ENCODE measurements around the gene GPR37. TPM values are rescaled to one million over a fixed set of nuclear protein-coding genes. Genes with fewer than 3 reads are reported as not detected.
A peak's percentile ranks its signal among the peaks of the same experiment; 100 is the strongest.

GPR37 gene
- total and polyA plus RNA-seq, 2 donors (not counting 3 experiments of a cell fraction or from before 2014, with no cell fraction given) = 0.92 to 2.1 TPM

DNA sequence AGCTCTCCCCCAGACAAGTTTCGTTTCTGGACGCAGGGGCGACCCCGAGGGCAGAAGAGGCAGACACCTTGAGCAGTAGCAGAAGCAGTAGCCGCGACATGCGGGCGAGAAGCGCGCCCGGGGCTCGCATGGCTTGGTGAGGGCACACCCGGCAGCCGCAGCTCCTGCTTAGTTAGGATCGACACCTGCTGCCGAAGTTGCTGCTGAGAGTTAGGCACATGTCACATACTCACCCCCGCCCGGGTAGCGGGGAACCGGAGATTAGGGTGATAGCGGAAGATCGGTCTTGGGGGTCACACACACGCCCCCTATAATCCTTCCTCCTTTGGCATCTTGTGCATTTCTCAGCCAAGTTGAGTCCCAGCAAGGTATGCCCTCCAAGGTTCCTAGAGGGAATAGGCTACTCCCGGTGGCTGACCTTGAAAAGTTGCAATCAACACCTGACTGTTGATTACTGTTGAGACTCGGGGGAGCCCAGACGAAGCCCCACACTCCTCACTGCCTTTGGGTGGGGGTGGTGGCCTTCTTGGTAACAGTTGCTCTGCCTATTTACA lies 668 bp downstream of the GPR37 start:
- H3K36me3 ChIP-seq (ENCODE audit: control insufficient read depth in 2 of 2, extremely low read depth in 1 of 2, insufficient read depth in 2 of 2, low read length in 2 of 2) = no peaks in the 10 kb centered on the region
- no peak overlapping the region for H3K27ac ChIP-seq (ENCODE audit: insufficient read depth, low read depth, low read length)
- H3K4me3 ChIP-seq (replicated peaks in 1 of 3; ENCODE audit: insufficient read depth in 1 of 3, low read depth in 1 of 3, low read length in 3 of 3) = peak overlapping the region; percentile 24 to 52 (median 48)
- H3K9me1 ChIP-seq (replicated peaks; ENCODE audit: control insufficient read depth, extremely low read depth, insufficient read depth, low read length) = no peaks in the 10 kb centered on the region
- peak overlapping the region; percentile 94 for H2AFZ ChIP-seq (ENCODE audit: low read depth, low read length)
- ChIA-PET CTCF (interaction anchor here (0.7 to 9.1 kb wide), 12 partner anchors 14 to 664 kb away, joined by 3 to 68 read pairs (median 3); no protein-coding TSS in a partner anchor), POLR2A (no interaction called here)
- FAIRE-seq (no peak), DNase-seq (ENCODE audit: low read depth, low spot score) (peak; percentile 28)
- H4K20me1 ChIP-seq (replicated peaks; ENCODE audit: control insufficient read depth, extremely low read depth, insufficient read depth, low read length) = no peaks in the 10 kb centered on the region
- H3K9ac ChIP-seq (replicated peaks; ENCODE audit: extremely low read depth, insufficient read depth, low read length) = no peak overlapping the region
- BruUV-seq (replicated peaks) = TSS peak; percentile 40
- intact Hi-C loops (cut with micrococcal nuclease) (no loop called here), dilution Hi-C loops (cut with MboI; ENCODE audit: extremely low pct_ligation_motif_present, low sequenced_read_pairs) (no loop called here)
- peaks cover 2 to 7% of the 10 kb centered on the region in 2 experiments for H3K27me3 ChIP-seq (ENCODE audit: control insufficient read depth in 2 of 2, insufficient read depth in 2 of 2, low read length in 2 of 2)
- peaks cover 3% of the 10 kb centered on the region for H3K4me1 ChIP-seq (ENCODE audit: control insufficient read depth, extremely low read depth, insufficient read depth, low read length)
- TF ChIP-seq, protein P1, sequence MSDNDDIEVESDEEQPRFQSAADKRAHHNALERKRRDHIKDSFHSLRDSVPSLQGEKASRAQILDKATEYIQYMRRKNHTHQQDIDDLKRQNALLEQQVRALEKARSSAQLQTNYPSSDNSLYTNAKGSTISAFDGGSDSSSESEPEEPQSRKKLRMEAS (IDR thresholded peaks at IDR 0.05; ENCODE audit: insufficient read depth, insufficient read length) = no peak
- TF ChIP-seq EZH2 (IDR thresholded peaks at IDR 0.05; ENCODE audit: borderline replicate concordance, low read depth, low read length, severe bottlenecking) (no peak), GATA2 (IDR thresholded peaks at IDR 0.05; ENCODE audit: insufficient read depth, insufficient read length, low read depth, low read length) (no peak), JUN (IDR thresholded peaks at IDR 0.05; ENCODE audit: borderline replicate concordance, insufficient read depth, insufficient read length, low read depth) (no peak), MYC (IDR thresholded peaks at IDR 0.05; ENCODE audit: low read depth, low read length) (no peak), FOS (IDR thresholded peaks at IDR 0.05; ENCODE audit: borderline replicate concordance, insufficient read depth, low read length) (no peak), POLR2A (IDR thresholded peaks at IDR 0.05; ENCODE audit: low read depth, low read length) (no peak), POLR2AphosphoS5 (IDR thresholded peaks at IDR 0.05; ENCODE audit: insufficient read depth, low read depth, low read length) (no peak)
- TF ChIP-seq, protein P2, sequence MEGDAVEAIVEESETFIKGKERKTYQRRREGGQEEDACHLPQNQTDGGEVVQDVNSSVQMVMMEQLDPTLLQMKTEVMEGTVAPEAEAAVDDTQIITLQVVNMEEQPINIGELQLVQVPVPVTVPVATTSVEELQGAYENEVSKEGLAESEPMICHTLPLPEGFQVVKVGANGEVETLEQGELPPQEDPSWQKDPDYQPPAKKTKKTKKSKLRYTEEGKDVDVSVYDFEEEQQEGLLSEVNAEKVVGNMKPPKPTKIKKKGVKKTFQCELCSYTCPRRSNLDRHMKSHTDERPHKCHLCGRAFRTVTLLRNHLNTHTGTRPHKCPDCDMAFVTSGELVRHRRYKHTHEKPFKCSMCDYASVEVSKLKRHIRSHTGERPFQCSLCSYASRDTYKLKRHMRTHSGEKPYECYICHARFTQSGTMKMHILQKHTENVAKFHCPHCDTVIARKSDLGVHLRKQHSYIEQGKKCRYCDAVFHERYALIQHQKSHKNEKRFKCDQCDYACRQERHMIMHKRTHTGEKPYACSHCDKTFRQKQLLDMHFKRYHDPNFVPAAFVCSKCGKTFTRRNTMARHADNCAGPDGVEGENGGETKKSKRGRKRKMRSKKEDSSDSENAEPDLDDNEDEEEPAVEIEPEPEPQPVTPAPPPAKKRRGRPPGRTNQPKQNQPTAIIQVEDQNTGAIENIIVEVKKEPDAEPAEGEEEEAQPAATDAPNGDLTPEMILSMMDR (IDR thresholded peaks at IDR 0.05; ENCODE audit: extremely low read depth in 1 of 2, insufficient read depth in 1 of 2, low read depth in 1 of 2, low read length in 2 of 2) = no peak
- H3K4me2 ChIP-seq (ENCODE audit: insufficient read depth, low read length) = peak overlapping the region; percentile 71
- no peaks in the 10 kb centered on the region for H3K9me3 ChIP-seq (replicated peaks; ENCODE audit: control insufficient read depth, insufficient read depth, low read length)
- H3K79me2 ChIP-seq (ENCODE audit: control insufficient read depth, insufficient read depth, low read length) = no peaks in the 10 kb centered on the region

Measured in endothelial cell of umbilical vein (primary cell).